ENCODE data around the gene TH.

Gene TH

DNA sequence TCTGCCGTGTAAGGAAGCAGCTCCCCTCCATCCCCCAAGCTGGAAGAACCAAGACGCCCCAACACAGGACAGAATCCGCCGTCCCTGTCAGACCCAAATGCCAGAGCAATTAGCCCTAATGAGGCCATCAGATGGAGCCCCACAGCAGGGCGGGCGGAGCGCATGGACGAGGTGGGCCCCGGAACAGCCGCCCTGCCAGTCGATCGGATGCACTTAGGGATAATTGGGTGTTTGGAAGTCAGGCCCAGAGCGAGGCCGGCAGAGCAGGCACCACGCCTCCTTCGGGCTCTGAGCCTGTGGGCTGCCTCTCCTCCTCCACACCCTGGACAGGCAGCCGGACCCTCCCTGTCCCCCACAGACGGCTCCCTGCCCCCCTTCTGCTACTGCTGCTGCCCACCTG lies 5.5 kb upstream of the TH start:
- DNase-seq: no peak

DNA sequence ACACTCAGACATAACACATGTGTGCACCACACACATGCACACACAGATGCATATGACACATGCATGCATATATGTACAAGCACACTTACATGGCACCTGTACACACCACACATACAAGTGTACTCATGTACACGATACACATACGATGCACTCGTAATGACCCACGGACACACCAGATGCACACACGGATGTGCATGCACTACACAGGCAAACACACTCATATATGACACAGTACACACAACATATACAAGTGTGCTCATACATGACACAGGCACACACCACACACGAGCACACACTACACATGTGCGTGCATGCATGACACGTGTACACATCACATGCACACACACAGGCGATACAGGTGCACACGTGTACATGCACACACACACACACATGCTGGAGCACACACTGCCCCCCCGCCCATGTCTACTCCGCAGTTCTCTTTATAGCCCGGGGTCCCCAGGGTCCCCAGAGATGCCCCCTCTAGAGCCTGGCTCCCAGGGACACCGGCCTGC lies 4.8 kb upstream of the TH start:
- no peak for DNase-seq

DNA sequence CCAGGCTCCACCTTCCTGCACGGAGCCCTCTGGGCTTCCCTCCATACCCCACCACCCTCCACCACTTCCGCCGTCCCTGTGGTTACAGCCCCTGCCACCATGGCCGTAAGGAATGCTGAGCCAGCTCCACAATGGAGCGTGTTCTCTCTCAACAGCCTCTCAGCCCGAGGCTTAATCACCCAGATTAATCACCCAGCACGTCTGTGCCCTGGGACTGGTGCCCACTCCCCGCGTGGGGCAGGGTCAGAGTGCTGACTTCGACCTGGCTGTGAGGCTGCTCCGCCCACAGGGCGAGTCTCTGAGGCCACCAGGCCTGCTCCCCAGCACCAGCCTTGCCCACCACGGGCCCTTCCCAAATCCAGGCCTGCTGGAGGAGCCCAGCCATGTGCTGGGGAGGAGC lies 4.0 kb upstream of the TH start:
- DNase-seq: no peak

GRCh38 chr11:2174361-2174760 lies 2.7 kb upstream of the TH start:
- no peak for DNase-seq

DNA sequence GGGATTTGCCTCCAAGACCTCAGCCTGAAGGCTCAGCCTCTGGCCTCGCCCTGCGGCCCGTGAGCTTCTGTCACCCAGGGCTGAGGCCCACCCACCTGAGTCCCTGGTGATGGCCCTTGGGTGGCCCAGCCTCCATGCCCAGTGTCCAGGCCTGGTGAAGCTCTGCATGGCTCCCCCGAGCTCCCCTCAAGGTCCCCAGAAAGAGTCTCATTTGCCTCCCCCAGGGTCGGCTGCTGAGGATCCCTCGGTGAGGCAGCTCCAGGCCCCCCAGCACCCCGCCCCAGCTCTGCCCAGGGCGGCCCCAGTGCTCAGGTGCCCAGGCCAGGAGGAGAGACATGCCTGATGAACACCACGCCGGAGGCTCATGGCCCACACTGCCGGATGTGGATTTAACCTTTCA lies 2.1 kb upstream of the TH start:
- DNase-seq: no peak

- DNase-seq: no peak
Measured at GRCh38 chr11:2173150-2173693, 1.6 kb upstream of the TH start.

DNA sequence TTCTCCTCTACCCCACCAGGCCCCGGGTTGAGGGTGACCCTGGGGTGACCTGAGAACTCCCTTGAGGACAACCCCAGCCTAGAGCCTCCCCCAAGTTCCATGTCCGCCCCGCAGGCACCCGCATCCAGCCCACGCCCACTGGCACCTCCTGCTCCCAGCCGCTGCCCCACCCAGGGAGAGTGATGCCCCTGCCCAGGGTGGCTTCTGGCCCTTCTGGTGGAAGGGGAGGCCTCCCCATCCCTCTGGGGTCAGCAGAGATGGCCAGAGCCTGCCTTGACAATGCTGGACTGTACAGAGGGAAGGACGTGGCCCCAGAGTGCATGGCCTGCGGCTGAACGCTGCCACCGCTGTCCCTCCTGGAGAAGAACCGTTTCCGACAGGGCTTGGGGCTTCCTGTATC lies 1.1 kb upstream of the TH start:
- DNase-seq: no peak

- DNase-seq: no peak
Measured at GRCh38 chr11:2169626-2170570, 1.7 kb downstream of the TH start.

DNA sequence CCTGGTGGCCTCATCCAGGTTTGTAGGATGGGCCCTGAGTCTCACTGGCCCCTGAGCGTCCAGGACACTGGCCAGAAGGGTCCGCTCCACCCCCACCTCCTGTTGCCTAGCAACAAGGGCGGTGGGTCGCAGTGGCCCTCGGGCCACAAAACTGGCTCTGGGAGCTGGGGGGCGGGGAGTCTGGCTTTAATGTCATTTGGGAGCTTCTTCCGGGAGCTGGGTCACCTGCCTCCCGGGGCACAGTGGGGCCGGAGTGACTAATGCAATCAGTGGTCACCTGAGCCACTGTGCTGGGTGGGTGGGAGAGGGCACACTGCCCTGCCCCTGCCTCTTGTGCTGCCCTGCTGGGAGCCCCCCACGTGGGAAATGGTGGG lies 2.6 kb downstream of the TH start:
- DNase-seq: no peak

- no peak for DNase-seq
Measured at GRCh38 chr11:2168286-2169004, 3.2 kb downstream of the TH start.

GRCh38 chr11:2167141-2168045 lies 4.2 kb downstream of the TH start:
- no peak for DNase-seq

- DNase-seq: no peak
Measured at GRCh38 chr11:2166091-2166851, 5.3 kb downstream of the TH start.

DNA sequence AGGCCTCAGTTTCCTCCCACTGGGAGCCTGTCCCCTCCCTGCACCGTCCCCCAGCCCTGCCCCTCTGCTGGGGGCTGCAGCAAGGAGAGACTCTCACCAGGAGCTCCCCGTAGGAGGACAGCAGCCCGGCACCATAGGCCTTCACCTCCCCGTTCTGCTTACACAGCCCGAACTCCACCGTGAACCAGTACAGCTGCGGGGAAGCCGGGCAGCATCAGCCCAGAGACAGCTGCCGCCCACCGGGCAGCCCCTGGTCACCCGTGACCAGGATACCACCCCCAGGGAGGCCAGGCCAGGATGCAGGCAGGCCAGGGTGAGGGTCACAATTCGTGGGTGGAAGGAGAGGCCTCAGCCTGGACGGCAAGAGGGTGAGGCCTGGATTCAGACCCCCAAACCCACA lies 6.0 kb downstream of the TH start:
- no peak for DNase-seq

DNA sequence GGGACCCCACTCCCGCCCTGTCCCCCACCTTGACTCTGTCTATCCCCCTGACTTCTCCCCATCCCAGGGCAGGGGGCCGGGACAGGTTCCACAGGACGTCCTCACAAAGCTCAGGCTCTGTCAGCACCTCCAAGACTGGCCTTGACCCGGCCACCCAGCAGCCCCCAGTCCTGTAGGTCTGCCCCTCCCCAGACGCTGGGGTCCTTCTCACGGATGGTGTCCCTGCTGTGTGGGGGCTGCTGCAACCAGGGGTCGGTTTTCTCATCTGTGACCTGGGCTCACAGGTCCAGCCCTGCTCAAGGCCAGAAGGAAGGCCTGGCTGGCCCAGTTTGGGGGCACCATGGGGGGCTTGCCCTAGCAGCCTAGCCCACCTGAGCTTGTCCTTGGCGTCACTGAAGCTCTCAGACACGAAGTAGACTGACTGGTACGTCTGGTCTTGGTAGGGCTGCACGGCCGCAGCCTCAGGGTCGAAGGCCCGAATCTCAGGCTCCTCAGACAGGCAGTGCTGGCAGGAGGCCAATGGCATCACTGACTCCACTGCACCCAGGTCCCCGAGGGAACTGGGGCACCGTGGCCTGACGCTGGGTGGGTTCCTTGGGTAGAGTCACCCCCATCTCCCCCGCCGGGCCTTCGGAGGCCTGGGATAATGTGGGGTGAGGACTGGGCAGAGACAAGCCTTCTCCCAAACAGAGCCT lies 6.6 kb downstream of the TH start:
- no peak for DNase-seq

- no peak for DNase-seq
Measured at GRCh38 chr11:2164081-2164480, 7.5 kb downstream of the TH start.

- DNase-seq: no peak
Measured at GRCh38 chr11:2163428-2163978, 8.1 kb downstream of the TH start.

GRCh38 chr11:2160736-2161259 lies 10.8 kb downstream of the TH start, which contains the start of gene INS:
TSS of gene INS (minus strand) at chr11:2161209. CDS start at chr11:2160971, 238 bp downstream.
- DNase-seq: no peak

- no peak for DNase-seq
Measured at GRCh38 chr11:2159536-2160413, 11.8 kb downstream of the TH start.

DNA sequence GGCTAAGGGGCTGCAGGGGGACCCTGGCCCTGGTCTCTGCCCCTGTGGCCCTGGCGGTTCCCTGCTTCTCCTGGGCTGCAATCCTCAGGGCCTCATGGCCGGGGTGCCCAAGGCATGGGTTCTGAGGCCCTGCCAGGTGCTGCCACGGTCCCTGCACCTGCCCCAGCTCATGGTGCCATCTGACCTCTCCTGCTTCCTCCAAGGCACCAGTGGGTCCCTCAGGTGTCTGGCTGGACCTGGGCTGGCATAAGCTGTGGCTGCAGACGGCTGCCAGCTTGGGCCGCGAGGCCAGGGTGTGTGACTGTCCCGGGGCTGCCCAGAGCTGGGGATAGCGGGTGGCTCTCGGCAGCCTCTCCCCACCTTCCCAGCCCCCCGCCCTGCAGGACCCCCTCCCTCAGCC lies 12.6 kb downstream of the TH start:
- no peak for DNase-seq
